ENCODE measurements around the gene UGT1A5.

- TF ChIP-seq POLR2A (IDR thresholded peaks at IDR 0.05) (no peak), CTCF (IDR thresholded peaks at IDR 0.05) (no peak), POLR2AphosphoS5 (IDR thresholded peaks at IDR 0.05) (no peak)
These were observed 38.8 kb upstream of the UGT1A5 start for GRCh38 chr2:233673896-233674295.

All from suprapubic skin (tissue), 4 donors.